Glomerular visceral epithelial cell (primary cell): ENCODE data around the gene ARHGEF33.

Experiments used
- DNase-seq: peaks from one replicate; pipeline ENCODE4 v3.0.0-alpha.2; 2016; ENCODE audit errors: extremely low spot score

Gene ARHGEF33

DNA sequence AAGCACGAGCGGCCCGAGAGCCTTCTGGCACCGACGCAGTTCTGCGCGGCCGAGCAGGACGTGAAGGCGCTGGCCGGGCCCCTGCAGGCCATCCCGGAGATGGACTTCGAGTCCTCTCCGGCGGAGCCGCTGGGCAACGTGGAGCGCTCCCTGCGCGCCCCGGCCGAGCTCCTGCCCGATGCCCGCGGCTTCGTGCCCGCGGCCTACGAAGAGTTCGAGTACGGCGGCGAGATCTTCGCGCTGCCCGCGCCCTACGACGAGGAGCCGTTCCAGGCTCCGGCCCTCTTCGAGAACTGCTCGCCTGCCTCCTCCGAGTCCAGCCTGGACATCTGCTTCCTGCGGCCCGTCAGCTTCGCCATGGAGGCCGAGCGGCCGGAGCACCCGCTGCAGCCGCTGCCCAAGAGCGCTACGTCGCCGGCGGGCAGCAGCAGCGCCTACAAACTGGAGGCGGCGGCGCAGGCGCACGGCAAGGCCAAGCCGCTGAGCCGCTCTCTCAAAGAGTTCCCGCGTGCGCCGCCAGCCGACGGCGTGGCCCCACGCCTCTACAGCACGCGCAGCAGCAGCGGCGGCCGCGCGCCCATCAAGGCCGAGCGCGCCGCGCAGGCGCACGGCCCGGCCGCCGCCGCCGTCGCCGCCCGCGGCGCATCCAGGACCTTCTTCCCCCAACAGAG lies 70.4 kb downstream of the ARHGEF33 start:
- peak; percentile 53 for DNase-seq

DNA sequence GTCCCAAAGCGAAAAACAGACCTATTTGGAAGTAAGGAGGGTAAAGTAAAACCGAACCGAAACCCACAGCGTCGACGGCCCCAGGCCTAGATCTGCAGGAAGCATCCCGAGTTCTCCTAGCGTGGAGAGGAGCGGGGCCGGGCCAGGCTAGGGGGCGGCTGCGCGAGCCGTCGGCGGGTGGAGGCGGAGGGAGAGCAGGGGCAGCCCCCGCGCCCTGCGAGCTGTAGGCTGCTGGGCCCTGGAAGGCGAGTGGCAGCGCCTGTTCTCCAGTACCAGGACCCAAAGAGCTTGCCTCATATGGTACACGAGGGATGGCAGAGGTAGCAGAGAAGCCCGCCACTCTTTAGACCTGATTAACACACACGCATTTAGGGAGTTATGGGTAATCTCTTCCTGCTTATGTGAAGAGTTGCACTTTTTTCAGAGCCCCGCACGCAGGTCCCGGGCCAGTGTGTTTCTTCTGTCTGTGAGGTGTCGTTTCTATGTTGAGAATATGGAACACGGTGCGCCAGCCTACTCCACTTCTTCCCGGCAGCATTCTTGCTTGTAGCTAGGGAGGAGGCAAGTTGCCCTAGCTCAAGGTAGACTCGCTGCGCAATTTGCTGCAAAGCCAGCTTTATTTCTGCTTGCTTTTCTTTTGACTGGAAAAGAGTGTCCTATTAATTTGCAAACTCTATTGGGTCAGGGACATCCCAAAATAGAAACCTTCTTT lies 71.1 kb downstream of the ARHGEF33 start:
- DNase-seq, result no peak

DNA sequence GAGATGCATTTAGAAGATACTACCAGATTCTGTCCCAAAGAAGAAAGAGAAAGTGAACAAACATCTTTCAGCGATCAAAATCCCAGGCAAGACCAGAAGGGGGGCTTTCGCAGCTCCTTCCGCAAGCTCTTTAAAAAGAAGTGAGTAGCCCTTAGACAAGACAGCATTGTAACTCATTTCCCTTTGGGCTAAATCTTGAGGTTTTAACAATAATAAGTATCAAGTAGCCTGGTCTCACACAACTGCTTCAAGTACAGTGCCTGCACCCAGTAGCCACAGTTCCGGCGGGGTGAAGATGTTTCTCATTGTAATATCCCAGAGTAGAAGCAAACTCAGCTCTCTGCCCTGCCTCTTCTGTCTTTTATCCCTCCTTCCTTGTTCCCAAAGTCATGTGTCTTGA lies 76.3 kb downstream of the ARHGEF33 start:
- no peak for DNase-seq

DNA sequence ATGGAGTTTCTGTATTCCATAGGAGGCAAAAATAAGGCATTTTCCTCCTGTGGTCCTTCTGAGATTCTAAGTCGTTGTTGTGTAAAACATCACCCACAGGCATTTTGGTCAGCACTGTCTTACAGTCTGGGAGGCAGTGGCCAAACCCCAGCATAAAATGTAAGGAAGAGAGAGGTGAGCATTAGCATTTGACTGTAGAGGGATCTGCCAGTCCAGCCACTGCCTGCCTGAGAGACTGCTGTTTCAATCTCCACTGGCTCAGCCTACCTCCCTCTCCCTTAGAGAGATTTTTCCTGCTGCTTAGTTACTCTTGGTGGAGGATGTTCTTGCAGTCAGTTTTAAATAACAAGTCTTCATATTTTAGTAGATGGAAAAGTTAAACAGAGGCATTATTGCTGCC lies 77.0 kb downstream of the ARHGEF33 start:
- no peak for DNase-seq

DNA sequence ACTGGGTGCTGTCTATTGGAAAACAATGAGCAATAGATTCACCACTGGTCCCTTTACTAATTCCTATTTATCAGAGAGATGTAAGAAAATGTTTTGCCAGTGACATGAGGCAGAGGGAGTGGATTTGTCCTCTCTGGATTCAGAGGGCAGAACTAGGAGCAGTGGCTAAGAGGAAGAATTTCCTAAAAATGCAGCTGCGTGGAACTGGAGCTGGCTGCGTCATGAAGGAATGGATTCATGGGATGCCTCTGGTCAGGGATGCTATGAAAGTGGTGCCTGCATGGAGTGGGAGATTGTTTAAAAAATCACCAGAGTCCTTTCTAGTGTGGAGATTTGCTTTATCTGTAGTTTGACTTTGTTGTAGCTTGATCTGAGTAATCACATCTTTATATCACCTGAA lies 78.3 kb downstream of the ARHGEF33 start:
- no peak for DNase-seq

DNA sequence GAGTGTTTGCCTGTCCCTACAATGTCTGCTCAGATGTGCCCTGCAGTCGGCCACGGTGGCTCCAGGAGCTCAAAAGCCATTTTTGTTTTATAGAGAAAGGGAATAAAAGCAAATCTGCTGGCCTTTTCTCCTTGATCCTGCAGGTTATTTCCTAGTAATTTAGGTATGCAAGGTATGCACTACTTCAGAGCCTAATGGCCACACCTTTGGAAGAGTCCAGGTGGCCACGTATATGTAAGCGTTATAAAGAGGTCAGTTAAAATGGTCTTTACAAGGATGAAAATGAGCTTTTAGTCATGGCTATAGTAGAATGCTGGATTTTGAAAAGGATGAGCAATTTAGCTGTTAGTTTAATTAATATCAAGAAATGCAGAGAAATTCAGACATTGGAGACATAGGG lies 81.7 kb downstream of the ARHGEF33 start:
- no peak for DNase-seq

DNA sequence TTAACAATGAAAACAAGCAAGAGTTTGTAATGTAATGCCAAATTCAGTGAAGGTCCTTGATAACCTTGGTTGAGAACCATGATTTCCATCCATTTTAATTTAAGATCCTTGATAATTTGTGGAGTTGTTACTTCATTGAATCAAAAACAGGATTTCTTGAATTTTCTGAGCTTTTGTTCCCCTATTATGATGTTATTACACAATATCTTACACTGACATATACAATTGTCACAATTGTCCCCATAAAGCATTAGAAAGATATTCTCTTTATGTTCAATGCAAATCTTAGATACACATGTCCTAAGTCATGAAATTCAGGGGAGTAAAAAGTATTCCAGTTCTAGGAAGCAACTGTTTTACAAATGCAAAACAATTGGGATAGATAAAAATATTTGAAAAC lies 83.6 kb downstream of the ARHGEF33 start:
- DNase-seq, result no peak

DNA sequence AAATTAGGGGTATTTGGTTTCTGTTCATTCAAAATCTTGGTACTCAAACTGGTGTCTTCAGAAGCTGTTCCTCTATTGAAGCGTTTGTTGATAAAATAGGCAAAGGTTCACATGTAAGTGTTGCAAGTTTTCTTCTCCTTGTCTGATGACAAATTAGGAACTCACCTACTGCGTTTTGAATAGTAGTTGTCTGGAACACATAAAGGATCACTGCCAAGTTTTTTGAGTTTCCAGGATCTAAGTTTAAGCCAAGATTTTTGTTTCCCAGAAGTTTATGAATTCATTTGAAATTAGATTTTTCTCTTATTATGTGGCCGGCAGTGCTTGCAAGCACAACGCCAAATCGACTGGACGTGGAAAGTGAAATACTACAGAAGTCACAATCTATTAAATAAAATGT lies 85.4 kb downstream of the ARHGEF33 start:
- no peak for DNase-seq

DNA sequence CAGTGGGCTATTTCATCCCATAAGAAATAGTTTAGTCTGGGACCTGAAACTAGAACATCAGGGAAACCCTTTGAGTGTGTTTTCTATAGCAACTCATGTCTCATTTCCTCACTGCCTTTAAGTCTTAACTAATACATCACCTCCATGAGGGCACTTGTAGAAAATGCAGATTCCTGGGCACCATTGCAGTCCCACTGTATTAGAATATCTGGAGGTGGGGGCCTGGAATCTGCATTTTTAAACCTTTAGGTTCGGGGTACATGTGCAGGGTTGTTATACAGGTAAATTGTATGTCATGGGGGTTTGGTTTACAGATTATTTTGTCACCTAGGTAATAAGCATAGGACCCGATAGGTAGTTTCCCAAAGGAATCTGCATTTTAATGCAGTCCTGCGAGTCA lies 87.4 kb downstream of the ARHGEF33 start:
- DNase-seq, result no peak

DNA sequence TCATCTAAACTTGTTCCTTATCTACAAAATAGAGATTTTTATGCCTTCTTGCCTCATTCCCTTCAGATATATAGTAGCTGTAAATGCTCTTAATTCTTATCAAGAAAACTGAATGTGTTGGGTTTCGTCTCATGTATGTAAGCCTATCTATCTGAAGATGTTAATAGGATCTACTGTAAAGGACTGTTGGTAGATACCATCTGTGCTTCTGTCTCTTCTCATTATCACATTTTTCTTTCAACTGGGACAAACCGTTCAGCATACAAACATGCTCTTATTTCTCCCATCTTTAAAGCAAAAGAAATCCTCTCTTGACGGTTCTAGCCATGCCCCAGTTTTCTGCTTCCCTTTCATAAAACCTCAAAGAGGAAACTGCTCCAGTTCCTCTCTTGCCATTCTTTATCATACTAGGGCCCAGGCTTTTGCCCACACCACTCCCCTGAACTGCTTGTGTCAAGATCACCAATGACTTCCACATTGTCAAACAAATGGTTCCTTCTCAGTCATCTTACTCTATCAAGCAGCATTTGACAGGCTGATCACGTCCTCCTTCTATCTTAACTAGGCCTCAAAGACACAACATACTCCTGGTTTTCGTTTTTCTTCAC lies 88.7 kb downstream of the ARHGEF33 start:
- no peak for DNase-seq

DNA sequence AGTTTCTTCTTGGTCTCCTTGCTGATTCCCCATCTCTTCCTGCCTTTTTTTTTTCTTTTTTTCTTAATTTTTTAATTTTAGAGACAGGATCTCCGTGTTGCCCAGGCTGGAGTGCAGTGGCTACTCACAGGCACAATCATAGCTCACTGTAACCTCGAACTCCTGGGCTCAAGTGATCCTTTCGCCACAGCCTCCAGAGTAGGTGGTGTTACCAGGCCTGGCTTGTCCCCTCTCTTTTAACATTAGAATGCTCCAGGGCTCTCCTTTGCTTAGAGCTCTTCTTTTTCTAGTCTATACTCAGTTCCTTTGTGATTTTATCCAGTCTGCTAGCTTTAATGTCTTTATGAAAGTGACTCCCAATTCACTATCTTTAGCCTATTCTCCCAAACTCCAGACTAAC lies 89.2 kb downstream of the ARHGEF33 start:
- DNase-seq, result no peak

DNA sequence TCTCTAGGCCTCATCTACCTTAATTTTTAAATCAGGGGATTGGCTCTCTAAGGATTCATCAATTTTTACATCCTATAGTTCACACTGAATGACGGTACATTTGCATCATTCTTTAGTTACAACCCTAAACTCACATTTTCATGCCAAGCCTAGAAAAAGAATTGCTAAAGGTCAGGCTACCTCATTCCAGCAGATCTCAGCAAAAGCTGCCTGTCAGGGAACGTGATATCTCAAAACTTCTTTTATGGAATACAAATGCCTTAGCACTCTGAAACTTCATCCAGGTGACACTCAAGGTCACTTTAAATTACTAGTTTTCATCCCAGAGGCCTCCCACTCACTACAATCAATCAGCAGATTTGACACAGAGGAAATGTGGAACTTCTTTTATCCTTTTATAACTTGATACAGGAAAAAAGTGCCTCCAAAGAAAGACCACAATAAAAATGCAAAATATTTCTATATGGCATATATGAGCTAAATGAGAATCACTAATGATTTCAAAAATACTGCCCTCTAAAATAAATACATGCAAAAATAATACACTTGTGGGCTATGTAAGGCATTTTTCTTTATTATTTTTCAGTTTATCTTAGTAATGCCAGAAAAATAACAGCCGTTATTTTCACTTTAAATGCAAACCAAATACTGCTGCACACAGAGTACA lies 91.5 kb downstream of the ARHGEF33 start:
- no peak for DNase-seq

DNA sequence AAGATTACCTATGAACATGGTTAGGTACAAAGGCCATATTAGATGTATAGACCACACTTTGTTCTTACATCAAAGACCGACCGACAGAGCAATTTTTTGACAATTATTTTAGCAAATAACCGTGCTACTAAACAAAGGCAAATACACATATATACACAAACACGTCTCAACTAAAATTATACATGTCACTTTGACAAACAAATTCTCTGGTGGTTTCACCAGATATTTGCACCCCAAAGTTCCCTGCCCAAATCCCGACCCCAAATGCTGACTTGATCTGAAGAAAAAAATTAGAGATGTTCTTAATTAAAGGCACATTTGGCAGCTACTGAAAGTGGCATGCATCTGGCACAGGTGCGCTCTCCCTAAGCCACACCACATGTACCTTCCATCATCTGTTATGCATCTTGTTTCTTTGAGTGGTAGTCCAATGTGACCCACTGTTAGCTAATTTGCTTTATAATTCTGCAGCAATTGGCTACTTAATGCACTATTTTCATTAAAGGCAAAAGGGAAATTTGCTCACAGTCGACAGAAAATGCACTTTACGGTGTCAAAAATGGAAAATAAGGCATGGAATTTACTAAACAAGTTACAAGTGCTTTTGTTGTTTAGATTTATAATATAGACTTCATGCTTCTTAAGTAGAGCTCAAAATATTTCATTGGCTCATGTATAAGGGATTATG lies 92.1 kb downstream of the ARHGEF33 start:
- DNase-seq, result no peak

DNA sequence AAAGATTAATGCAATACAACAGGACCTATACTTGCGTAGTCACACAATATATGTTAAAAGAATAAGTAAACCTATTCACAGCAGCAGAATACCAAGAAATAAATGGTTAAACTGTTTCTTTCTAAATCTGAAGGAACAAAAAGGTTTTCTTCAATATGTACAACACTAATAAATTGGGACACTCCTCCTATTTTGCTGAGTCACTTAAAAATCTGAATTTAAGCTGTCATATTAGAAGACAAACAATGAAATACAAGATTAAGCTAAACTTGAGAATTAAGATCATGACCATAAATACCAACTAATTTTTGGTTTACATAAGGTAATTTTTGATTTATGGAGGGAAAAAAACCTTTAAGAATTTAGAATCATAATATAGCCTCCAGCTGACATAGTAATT lies 92.8 kb downstream of the ARHGEF33 start:
- no peak for DNase-seq

DNA sequence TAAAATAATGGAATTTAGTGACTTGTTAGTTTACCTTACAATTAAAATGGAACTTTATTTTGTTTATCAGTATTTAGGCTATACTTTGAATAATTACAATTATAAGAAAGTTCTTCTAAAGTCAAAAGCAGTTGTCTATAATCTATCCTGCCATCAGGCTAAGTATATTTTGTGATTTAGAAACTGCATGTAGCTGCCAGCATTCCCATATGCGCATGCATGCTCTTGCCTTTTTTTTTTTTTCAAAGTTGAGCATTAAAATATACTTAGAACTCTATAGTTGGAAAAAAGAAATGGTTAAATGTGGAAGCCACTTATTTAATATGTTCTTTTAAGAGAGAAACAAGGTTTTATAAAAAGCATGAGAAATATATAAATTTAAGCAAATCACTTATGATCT lies 99.0 kb downstream of the ARHGEF33 start:
- DNase-seq, result no peak

DNA sequence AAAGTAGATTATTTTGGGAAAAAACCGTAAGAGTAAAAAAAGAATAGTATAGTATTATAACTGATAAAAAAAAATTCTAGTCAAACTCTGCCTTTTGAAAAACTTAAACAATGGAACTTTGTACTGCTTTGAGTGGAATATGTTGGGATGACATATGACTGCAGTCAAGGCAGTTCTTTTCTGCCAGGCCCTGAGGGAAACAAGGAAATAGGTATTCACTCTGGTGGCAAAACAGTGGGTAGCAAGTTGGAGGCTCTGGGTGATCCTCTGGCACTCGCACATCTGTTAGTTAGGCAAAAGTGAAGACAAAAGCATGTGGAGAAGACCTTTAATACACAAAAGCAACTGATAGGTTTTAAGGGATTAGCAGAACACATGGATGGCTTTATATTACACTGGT lies 102.2 kb downstream of the ARHGEF33 start:
- no peak for DNase-seq

DNA sequence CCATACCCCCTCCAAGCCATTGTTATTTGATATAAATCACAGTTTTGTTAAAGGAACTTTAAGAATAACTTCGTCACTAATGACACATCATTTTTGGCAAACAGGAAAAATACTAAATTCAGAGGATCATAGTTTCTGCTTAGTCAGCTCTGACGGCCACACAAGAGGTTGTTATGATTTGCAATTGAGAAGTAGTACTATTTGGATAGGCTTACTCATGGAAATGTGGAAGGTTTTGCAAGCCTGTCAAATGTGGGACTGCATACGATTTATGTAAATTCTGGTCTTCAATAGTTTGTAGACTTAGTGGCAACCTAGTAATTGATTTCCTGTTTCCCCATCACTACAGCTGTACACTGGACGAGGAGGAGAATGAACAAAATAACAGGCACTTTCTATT lies 108.1 kb downstream of the ARHGEF33 start:
- DNase-seq, result peak; percentile 6

DNA sequence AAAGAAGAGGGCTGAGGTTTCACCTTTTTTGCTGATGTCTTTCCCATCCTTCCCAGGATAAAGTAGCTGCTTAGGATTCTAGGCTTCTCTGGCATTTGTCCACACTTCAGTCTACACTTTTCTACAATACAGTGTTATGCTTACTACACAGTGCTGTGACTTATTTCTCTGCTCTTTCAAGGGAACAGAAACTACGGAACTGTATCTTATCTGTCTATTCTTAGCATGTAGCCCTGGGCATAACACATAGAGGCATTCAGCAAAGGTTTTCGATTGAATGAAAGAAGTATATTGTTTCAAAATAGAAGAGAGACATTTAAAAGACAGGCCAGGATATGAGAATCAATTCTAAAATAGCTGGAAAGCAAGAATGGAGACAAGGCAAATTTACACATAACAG lies 110.9 kb downstream of the ARHGEF33 start:
- DNase-seq, result no peak

DNA sequence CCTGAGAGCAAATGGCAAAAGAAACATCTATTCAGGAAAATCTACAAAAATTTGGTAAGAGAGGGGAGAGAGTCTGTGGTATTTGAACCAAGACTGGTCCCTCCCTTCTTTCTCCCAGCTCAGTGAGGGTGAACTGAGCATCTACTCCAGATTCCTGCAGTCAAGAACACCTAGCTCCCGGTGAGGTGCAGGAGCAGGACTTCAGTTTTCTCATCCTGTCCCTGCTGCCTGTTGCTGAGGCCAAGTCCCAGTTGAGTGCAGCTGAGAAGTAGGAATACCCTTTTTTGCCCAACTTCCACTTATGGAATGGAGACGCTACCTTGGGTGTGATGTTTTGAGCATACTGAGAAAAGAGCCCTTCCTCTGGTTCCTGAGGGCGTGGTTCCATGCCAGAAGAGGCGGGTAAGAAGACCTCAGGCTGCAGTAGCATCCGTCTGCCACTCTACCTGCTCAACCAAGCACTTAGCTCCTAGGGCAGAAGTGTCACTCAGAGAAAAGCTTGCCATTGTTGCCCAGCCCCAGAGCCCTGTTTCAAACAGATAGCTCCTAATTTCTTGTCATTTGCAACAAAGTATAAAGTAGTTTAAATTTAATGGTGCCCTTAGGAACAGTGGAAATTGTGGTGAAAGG lies 118.3 kb downstream of the ARHGEF33 start:
- DNase-seq, result no peak

DNA sequence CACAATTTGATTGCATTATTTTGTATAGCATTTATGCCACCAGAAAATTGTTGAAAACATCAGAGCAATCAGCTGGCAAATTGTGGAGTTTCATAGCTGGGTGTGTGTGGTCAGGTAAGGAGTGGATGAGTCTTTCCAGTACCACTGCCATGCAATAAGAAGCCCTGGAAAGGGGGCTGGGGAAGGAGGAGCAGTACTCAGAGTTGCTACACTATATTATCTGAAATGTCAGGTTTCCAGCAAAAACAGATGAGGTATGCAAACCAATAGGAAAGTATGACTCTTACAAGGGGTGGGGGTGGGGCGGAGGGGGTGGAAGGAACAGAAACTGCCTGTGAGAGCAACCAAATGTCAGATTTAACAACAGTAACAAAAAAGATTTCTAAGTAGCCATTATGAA lies 119.0 kb downstream of the ARHGEF33 start:
- DNase-seq, result no peak

DNA sequence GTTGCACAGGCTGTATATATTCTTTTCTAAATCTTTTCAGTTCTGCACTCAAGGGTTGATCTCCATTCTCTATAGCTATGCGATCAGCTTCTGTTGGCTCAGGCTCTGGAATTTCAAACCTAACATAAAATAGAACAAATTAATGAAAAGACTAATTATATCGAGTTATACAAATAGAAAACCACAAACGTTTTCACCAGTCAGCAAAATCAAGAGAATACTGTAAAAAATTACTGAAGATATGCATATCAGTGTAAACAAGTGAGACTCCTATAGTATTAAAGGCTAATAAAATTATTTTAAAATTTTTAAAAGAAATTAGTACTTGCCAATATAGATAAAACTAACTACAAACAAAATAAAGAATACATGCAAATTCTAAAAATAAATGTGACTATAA lies 124.2 kb downstream of the ARHGEF33 start:
- DNase-seq, result no peak

DNA sequence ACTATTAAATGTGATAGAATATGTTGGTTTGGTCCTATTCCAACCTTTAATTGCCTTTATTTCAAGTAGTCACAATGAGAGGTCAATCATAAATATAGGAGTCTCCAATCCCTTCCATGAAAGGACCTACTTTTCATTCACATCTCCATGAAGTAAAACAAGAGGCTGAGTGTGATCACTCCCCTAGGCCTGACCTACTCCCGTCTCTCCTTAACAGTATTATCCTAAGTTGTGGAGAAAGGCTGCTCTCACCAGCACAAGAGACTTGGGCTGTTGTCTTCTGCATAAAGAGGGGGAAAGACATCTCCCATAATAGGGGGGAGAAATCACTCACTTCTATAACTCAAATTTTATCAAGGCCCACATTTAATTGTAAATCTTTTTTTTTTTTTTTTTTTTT lies 125.7 kb downstream of the ARHGEF33 start:
- no peak for DNase-seq
